ENCODE data around the gene ZNF512B.

Gene ZNF512B

GRCh38 chr20:63978319-63979228 is 8.8 kb upstream of the ZNF512B start (continued):
- TF ChIP-seq ZNF558 (tag by site-specific recombination; IDR thresholded peaks at IDR 0.05) (no peak), ZNF280C (tag by site-specific recombination; IDR thresholded peaks at IDR 0.05) (no peak), ZBTB26 (tag by site-specific recombination; optimal IDR thresholded peaks at IDR 0.05) (peak; percentile 71), HOXA7 (CRISPR knock-in tag; IDR thresholded peaks at IDR 0.05; ENCODE audit: borderline replicate concordance) (no peak), ZNF341 (tag by site-specific recombination; IDR thresholded peaks at IDR 0.05; ENCODE audit: low read depth) (peak; percentile 38; the same call in 1 of the 2 replicates), ZNF501 (tag by site-specific recombination; IDR thresholded peaks at IDR 0.05) (no peak), ZBTB48 (tag by site-specific recombination; IDR thresholded peaks at IDR 0.05) (no peak), SP3 (tag by site-specific recombination; IDR thresholded peaks at IDR 0.05) (peak; percentile 74), ELK4 (IDR thresholded peaks at IDR 0.05; ENCODE audit: borderline replicate concordance, low read depth, low read length) (no peak), ZNF146 (tag by site-specific recombination; IDR thresholded peaks at IDR 0.05) (no peak; the same call in 1 of the 2 replicates), AEBP2 (tag by site-specific recombination; IDR thresholded peaks at IDR 0.05; ENCODE audit: borderline replicate concordance) (no peak), PRDM2 (tag by site-specific recombination; IDR thresholded peaks at IDR 0.05; ENCODE audit: borderline replicate concordance) (no peak), KLF10 (tag by site-specific recombination; IDR thresholded peaks at IDR 0.05) (peak; percentile 37; the same call in 1 of the 2 replicates), ZNF148 (tag by site-specific recombination; IDR thresholded peaks at IDR 0.05; ENCODE audit: borderline replicate concordance) (no peak), ZNF645 (tag by site-specific recombination; IDR thresholded peaks at IDR 0.05) (no peak), ZNF571 (tag by site-specific recombination; IDR thresholded peaks at IDR 0.05) (no peak), SP7 (tag by site-specific recombination; IDR thresholded peaks at IDR 0.05) (peak; percentile 45; the same call in 1 of the 2 replicates), ZBTB1 (tag by site-specific recombination; IDR thresholded peaks at IDR 0.05) (no peak), KLF7 (tag by site-specific recombination; IDR thresholded peaks at IDR 0.05; ENCODE audit: borderline replicate concordance) (no peak; the same call in 1 of the 2 replicates), ZNF391 (tag by site-specific recombination; IDR thresholded peaks at IDR 0.05; ENCODE audit: borderline replicate concordance, low read depth) (peak; percentile 49; the same call in 1 of the 2 replicates), SP2 (tag by site-specific recombination; IDR thresholded peaks at IDR 0.05) (peak; percentile 90), ZNF202 (tag by site-specific recombination; IDR thresholded peaks at IDR 0.05; ENCODE audit: borderline replicate concordance) (no peak)

Data from HEK293 (cell line).